Transverse colon (tissue), 4 donors: ENCODE measurements around the gene FBL.

Experiments used
- CTCF ChIP-seq, 5 experiments: fragments of 200-600 bp in 3 of 5; fragments of 450-650 bp in 2 of 5; sonication (generic) in 3 of 5; IDR thresholded peaks; 1 replicate in 2 of 5; 2 replicates in 3 of 5; pipeline ENCODE4 v1.5.1; 2016 to 2017; ENCODE audit warnings: antibody characterized with exemption in 5 of 5, inconsistent platforms in 3 of 5, mild to moderate bottlenecking in 2 of 5, moderate library complexity in 1 of 5
- EP300 ChIP-seq: sonication (generic); formaldehyde crosslinking; IDR thresholded peaks from one replicate; pipeline ENCODE4 v1.6.1; 2017; ENCODE audit warnings: antibody characterized with exemption, low read depth
- POLR2A ChIP-seq: fragments of 450-650 bp; IDR thresholded peaks from one replicate; pipeline ENCODE4 v1.6.1; 2016; ENCODE audit warnings: antibody characterized with exemption, mild to moderate bottlenecking, moderate library complexity
- POLR2AphosphoS5 ChIP-seq, 3 donors: sonication (generic); formaldehyde crosslinking; IDR thresholded peaks; one replicate each; pipeline ENCODE4 v1.6.1; 2016; ENCODE audit warnings: antibody characterized with exemption in 3 of 3

- TF ChIP-seq POLR2A = no peak
- TF ChIP-seq CTCF (IDR thresholded peaks at IDR 0.05) = no peak
- TF ChIP-seq POLR2AphosphoS5 (IDR thresholded peaks at IDR 0.05) = no peak
- no peak for TF ChIP-seq EP300
These were observed 17.5 kb downstream of the FBL start for GRCh38 chr19:39828654-39829032.
